Spleen (tissue), 11 donors: Measurements from ENCODE around the gene RHOBTB1. TPM values are rescaled to one million over a fixed set of nuclear protein-coding genes. Genes with fewer than 3 reads are reported as not detected.
A peak's percentile ranks its signal among the peaks of the same experiment; 100 is the strongest.

Experiments
- DNase-seq: peaks from one replicate; pipeline ENCODE4 v3.0.0-alpha.2; 2020
- H3K27ac ChIP-seq, 8 donors: fragments of 200-600 bp; sonication (generic) in 7 of 8; 1 replicate in 4 of 8; 2 replicates in 4 of 8; pipeline versions ENCODE4 v1.5.0 to v1.8.0; 2016 to 2021; ENCODE audit warnings: inconsistent platforms in 4 of 8, mild to moderate bottlenecking in 4 of 8, moderate library complexity in 1 of 8
- H3K27me3 ChIP-seq, 7 donors: fragments of 200-600 bp; sonication (generic) in 6 of 7; replicated peaks in 1 of 7; 1 replicate in 4 of 7; 2 replicates in 3 of 7; pipeline versions ENCODE4 v1.5.0 to v1.8.0; 2016 to 2021; ENCODE audit warnings: inconsistent platforms in 3 of 7, mild to moderate bottlenecking in 1 of 7
- H3K36me3 ChIP-seq, 6 donors: fragments of 200-600 bp; sonication (generic) in 5 of 6; 1 replicate in 4 of 6; 2 replicates in 2 of 6; pipeline versions ENCODE4 v1.5.0 to v1.8.0; 2016 to 2021; ENCODE audit warnings: inconsistent platforms in 2 of 6
- H3K4me1 ChIP-seq, 6 donors: fragments of 200-600 bp; sonication (generic) in 5 of 6; 1 replicate in 3 of 6; 2 replicates in 3 of 6; pipeline versions ENCODE4 v1.5.0 to v1.8.0; 2016 to 2021; ENCODE audit warnings: inconsistent platforms in 3 of 6
- H3K4me3 ChIP-seq, 8 donors: fragments of 200-600 bp; sonication (generic) in 7 of 8; 1 replicate in 4 of 8; 2 replicates in 4 of 8; pipeline versions ENCODE4 v1.5.0 to v1.8.0; 2016 to 2021; ENCODE audit warnings: inconsistent platforms in 4 of 8, mild to moderate bottlenecking in 4 of 8, moderate library complexity in 2 of 8
- H3K9me3 ChIP-seq, 8 donors: fragments of 200-600 bp; sonication (generic) in 7 of 8; 1 replicate in 4 of 8; 2 replicates in 4 of 8; pipeline versions ENCODE4 v1.5.0 to v1.8.0; 2016 to 2021; ENCODE audit warnings: inconsistent platforms in 4 of 8
- CTCF ChIP-seq, 11 experiments: fragments of 200-600 bp in 7 of 11; fragments of 450-650 bp in 4 of 11; sonication (generic) in 4 of 11; IDR thresholded peaks in 8 of 11; conservative IDR thresholded peaks in 3 of 11; 1 replicate in 7 of 11; 2 replicates in 4 of 11; pipeline versions ENCODE4 v1.4.0 to v1.8.0; 2016 to 2021; ENCODE audit warnings: antibody characterized with exemption in 11 of 11, inconsistent platforms in 4 of 11, mild to moderate bottlenecking in 1 of 11
- POLR2A ChIP-seq, 3 donors: fragments of 450-650 bp; IDR thresholded peaks; one replicate each; pipeline ENCODE4 v1.5.1; 2017; ENCODE audit warnings: antibody characterized with exemption in 3 of 3, mild to moderate bottlenecking in 1 of 3
- POLR2AphosphoS5 ChIP-seq, 3 donors: sonication (generic); formaldehyde crosslinking; IDR thresholded peaks; one replicate each; pipeline ENCODE4 v1.5.1; 2017; ENCODE audit warnings: antibody characterized with exemption in 3 of 3
- WGBS, 5 donors: extraction: QIAGEN DNeasy Blood & Tissue Kit in 3 of 5; methylation state at CpG; one replicate each; pipeline versions ENCODE4 v1.1.5 to v1.1.7; 2013 to 2018; 5-methylcytosine and 5-hydroxymethylcytosine counted together
- intact Hi-C: fragments of 100-400 bp; cut with DNase I; formaldehyde crosslinking; loops from one replicate; pipeline ENCODE4 v1.15.0; 2023; ENCODE audit warnings: low total_unique reads
- polyA plus RNA-seq, 3 donors: library from polyadenylated mRNA; stranded (reverse); fragments of 200-250 nt; gene quantifications; one replicate each; pipeline ENCODE4 v1.2.1, GENCODE V29; 2013
- small RNA-seq, 4 donors: library from RNA; depleted of rRNA; stranded (forward); fragments of <200 nt; gene quantifications; one replicate each; pipeline ENCODE3, GENCODE V24; 2016
- total RNA-seq, 7 donors: library from RNA; depleted of rRNA in 3 of 7; stranded (reverse); fragments of >200 nt in 3 of 7; fragmentation: NEBNext Ultra II Directional in 4 of 7; extraction: Animal tissue kit (Norgen Biotek cat#: 25700) in 4 of 7; gene quantifications; one replicate each; pipeline versions ENCODE4 v1.1.0 to v1.2.1, GENCODE V29; 2016 to 2021
- donor health status: healthy with polysubstance abuse.
- donor health status: DM: no; HTN: no; CAD: no; lungs with moderate emphysema.
- donor health status: DM: no; HTN: no; CAD: no.
- donor health status: Bipolar disorder and iron deficiency.
- donor health status: healthy.
- donor health status: DM: no; HTN: no; CAD: no.
- donor health status: DM: yes; HTN: yes; CAD: no.

Gene RHOBTB1
- total and polyA plus RNA-seq, 10 donors = 4.9 to 49.2 (median 20.6) TPM

GRCh38 chr10:60821656-60822055, 122.3 kb downstream of the RHOBTB1 start:
- intact Hi-C loops = no loop called here
- no peak overlapping the region for H3K4me3 ChIP-seq
- no peaks in the 10 kb centered on the region for H3K27me3 ChIP-seq
- TF ChIP-seq POLR2AphosphoS5 (IDR thresholded peaks at IDR 0.05) (no peak), CTCF (IDR thresholded peaks at IDR 0.05 in 8 of 11, conservative IDR thresholded peaks at IDR 0.05 in 3 of 11) (no peak), POLR2A (IDR thresholded peaks at IDR 0.05) (no peak)
- DNase-seq = no peak
- 68 to 86% (median 81%) methylated on average over 2 of the region's 2 CpGs for WGBS, 5 donors
- H3K36me3 ChIP-seq = no peaks in the 10 kb centered on the region
- H3K27ac ChIP-seq = no peak overlapping the region
- H3K9me3 ChIP-seq = no peaks in the 10 kb centered on the region
- peaks cover 0 to 22% (median 7%) of the 10 kb centered on the region in 6 donors for H3K4me1 ChIP-seq

GRCh38 chr10:60820093-60820754, 123.8 kb downstream of the RHOBTB1 start:
- intact Hi-C loops = no loop called here
- Histone ChIP-seq H3K27me3 (no peaks in the 10 kb centered on the region), H3K36me3 (no peaks in the 10 kb centered on the region), H3K4me3 (no peak overlapping the region), H3K9me3 (no peaks in the 10 kb centered on the region), H3K27ac (no peak overlapping the region), H3K4me1 (peaks cover 0 to 28% (median 9%) of the 10 kb centered on the region in 6 donors)
- no peak for DNase-seq
- TF ChIP-seq POLR2A (IDR thresholded peaks at IDR 0.05) (no peak), CTCF (IDR thresholded peaks at IDR 0.05 in 8 of 11, conservative IDR thresholded peaks at IDR 0.05 in 3 of 11) (peak in 1 of 11 experiments; percentile 13)
- WGBS, 5 donors = 44 to 54% (median 52%) methylated on average over 6 of the region's 6 CpGs

Small RNAs within 50 kb of the gene (small RNA-seq; reads per million reads assigned to genes)
- 0 reads per million in 4 donors for gene RNU2-72P

Other genes with a start within 250 kb of the RHOBTB1 start
- gene CDK1, start 165.7 kb downstream of the RHOBTB1 start, total RNA-seq = 10 to 100 TPM in 2 of 7 donors, 1 to 10 TPM in 5; 4.2 to 22.7 (median 9.3) TPM
- 10 to 100 TPM in 2 of 3 donors, 1 to 10 TPM in 1; 4.0 to 17.8 (median 14.4) TPM for gene CDK1, start 165.7 kb downstream of the RHOBTB1 start, polyA plus RNA-seq